ENCODE data around the gene STRADB. TPM values are rescaled to one million over a fixed set of nuclear protein-coding genes. Genes with fewer than 3 reads are reported as not detected.
"Not testable (repeated sequence)": the region's sequence is repeated elsewhere in the genome, so short reads cannot be mapped to it uniquely, and the experiment has no call there.

The STRADB gene
- total RNA-seq, 1 experiment from 2014 or later = 14.1 TPM

DNA sequence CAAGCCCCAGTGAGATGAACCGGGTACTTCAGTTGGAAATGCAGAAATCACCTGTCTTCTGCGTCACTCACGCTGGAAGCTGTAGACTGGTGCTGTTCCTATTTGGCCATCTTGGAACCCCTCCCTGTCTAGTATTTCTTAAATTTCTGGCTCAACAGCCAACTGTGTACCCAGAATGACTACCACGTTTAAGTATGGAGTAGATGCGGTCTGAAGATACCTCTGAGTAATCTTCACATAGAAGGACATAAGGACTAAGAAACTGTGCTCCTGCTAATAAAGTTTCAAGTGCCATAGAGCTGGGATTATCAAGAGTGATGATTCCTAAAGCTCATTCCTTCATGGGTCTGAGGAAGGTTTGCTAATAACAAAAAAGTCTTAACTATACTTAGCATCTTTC lies 20.7 kb upstream of the STRADB start:
- DNase-seq (ENCODE audit: low read depth) = no peak

DNA sequence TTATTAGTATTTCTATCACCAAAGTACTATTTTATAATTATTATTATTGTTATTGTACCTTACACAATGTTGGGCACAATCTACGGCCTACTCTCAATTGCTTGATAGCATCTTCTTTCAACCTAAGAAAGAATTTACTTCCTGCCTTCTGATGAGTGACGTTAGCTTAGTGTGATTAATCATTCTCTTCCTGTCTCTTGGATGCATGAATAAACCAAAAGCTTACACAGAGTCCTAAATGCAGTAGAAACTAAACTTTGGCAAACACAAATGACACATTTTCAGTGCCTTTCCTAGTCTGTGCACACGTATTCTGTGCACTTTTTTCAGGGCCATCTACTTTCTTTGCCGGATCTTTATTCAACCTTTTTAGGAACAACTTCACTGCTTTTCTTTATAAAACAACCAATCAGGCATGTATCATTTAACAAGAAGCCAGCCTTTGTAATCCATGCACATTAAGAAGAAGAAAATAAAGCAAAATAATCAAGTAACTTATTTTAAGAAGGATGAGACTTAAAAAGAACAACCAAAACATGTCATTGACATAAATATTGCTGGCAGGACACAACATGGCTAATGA lies 19.4 kb upstream of the STRADB start:
- no peak for DNase-seq (ENCODE audit: low read depth)

DNA sequence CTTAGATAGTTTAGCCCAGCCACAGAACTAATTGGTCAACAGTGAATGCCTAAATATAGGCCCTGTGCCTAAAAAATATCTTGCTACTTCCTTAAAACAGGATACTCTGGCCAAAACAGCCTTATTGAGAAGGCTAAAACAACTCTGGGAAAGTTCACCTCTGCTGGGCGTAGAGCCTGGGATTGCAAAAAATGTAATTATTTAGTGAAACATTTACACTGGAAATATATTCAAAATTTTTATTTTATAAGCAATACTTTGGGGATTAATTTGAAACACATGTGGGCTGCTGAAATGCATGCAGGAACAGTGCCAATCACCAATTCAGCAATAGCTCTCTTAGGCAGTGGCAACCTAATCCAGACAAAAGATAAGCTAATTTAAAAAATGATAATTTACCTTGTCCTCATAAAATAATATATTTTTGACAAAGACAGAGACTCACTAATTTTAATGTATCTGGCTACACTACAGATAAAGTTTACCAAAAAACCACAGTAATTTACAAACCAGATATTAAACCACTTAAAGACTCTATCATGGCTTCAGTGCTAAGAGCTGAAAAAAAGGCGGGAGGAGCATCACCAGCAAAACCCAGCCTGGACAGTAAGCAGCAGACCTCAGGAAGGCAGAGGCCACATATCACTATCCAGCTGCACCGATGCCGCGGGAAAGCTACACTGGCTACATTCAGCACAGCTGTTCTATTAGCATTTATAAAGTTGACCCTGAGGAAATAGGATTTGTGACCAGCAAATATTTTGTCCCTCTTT lies 18.7 kb upstream of the STRADB start:
- peak; percentile 7 for DNase-seq (ENCODE audit: low read depth)

DNA sequence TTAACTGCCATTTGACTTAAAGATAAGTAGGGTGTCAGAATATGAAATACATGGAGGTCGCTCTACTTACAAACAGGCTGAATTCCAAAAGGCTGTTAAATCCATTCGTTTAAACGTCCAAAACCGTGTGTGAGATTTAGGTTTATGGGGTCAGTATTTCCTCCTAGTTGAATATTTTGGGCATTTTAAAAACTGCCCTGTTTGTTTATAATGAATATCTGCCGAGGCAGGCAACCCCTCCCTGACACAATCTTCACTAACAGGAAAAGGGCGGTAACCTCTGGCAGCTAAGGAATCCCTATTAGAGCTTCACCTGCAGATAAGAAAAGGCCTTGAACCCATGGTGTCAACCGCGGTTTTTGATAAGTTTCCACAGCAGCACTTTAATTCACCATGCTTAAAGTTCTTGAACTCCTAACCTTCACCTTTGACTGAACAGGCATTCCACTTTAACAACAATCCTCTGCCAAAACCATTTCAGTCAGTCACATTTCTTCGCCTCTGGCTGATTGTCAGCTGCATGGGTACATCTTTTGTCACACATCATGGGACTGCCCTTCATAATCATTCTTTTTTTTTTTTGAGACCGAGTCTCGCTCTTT lies 18.0 kb upstream of the STRADB start:
- no peak for DNase-seq (ENCODE audit: low read depth)

DNA sequence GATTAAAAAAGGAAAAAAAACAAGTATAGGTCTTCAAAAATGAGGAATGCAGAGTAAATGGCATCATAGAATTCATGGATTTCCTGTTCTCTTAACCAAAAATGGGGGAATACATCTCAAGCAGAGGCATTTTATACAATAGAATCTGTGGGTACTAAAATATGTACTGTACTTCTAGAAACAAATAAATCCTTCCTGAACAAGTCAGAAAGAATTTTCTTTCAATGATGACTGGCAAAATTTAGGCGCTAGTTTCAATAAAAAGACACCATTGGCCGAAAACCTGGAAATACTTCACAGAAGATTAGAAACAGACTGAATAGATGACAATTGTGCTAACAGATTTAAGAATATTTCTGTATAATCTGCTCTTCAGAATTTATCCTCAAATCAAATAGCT lies 15.4 kb upstream of the STRADB start:
- no peak for DNase-seq (ENCODE audit: low read depth)

DNA sequence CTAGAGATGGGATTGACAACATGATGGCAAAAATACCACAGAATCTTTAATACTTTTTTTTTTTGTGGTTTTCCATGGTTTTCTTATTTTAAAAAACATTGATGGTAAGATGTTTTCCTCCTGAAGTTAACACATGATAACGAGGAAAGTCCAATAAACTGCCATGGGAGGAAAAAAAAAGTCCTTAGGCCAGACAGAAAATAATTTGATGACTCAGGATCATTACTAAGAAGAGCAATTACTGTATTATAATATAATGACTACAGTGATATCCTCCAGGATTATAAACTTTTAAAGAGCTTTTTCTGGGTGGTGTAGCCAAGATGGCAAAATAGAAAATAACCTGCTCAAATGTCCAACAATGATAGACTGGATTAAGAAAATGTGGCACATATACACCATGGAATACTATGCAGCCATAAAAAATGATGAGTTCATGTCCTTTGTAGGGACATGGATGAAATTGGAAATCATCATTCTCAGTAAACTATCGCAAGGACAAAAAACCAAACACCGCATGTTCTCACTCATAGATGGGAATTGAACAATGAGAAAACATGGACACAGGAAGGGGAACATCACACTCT lies 12.1 kb upstream of the STRADB start:
- DNase-seq (ENCODE audit: low read depth) = not testable (repeated sequence)

DNA sequence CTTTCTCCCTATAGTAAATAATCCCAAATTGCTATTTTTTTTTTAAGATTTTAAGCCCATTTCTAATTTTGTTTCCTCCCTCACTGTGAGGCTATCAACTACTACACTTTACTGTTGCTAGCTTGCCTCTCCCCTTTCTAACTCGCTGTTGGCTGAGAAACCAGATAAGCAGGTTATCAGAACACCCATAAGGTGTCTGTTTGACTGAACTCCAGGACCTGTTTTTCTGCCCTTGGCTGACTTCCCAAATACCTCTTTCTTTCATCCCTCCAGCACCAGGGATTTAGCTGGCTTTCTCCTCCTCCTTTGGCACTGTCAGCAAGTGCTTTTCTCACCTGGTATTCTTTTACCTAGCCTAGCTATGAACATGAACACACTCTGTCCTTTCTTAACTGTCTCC lies 11.4 kb upstream of the STRADB start:
- no peak for DNase-seq (ENCODE audit: low read depth)

DNA sequence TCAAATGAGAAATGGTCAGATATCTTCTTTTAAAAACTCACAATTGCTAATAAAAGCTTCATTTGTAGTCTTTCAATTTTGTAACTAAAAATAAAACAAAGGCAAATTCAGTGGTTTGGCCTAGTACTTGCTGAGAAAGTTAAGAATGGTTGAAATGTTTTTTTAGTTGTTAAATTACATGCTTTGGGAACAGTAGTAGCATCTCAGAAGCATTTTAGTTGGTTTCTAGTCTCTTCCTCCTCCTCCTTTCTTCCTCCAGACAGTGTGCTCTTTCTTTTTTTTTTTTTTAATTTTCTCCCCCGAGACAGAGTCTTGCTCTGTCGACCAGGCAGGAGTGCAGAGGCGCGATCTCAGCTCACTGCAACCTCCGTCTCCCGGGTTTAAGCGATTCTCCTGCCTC lies 10.1 kb upstream of the STRADB start:
- no peak for DNase-seq (ENCODE audit: low read depth)

DNA sequence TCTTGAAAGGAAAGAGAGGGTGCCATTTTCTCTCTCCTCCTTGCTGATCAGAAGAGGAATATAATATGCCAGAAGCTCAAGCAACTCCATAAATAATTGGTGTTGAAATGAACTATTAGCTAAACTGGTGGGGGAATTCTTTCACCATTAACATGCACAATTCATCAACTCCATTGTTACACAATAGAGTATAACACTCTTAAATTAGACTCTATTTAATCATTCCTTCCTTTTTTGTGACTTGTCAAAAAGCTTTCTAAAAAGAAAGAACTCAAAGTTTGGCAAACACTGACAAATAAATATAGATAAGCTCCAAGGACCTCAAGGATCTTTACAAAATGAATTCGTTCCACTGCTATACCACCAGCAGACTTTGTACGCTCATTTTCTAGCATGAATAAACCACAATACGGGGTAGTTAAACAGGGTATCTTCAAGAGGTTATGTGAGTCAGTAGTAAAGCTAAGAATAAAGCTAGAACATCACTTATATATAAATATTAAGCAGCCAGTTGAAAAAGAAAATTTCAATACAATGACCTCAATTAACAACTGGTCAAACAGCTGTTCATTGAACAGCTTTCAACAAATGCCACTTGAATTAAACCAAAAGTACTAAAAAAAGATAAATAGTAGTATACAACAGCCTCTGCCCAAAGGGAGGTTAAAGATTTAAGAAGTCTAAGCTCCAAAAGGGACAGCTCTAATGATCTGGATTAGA lies 6.6 kb upstream of the STRADB start:
- no peak for DNase-seq (ENCODE audit: low read depth)

DNA sequence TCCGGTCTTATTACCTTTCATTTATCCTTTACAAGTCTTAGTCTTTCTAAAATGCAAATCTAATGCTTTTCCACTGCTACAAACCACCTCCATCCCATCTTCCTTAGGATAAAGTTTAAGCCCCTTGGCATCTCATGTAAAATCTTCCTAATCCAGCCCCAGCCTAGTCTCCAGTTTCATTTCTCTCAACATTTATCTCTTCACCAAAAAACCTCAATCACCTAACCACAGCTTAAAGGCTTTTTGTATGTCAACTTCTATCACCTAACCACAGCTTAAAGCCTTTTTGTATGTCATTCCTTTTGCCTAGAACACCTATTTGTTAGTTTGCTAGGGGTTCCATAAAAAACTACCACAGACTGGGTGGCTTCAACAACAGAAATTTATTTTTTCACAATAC lies 4.5 kb upstream of the STRADB start:
- no peak for DNase-seq (ENCODE audit: low read depth)

DNA sequence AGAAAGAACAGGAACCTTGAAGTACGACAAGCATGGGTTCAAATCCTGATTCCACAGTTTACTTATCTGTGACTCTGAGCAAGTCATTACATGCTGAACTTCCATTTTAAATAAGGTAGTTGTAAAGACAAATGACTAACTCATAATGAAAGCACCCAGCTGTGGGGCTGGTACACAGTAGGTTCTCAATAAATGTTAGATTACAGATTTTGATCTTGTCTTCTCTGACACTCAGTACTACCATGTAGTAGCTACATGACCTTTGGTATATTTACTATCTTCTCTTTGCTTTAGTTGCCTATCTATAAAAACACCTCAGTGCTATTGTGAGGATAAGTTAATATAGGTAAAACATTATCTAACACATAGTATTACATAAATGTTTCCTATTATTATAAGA lies 3.5 kb upstream of the STRADB start:
- no peak for DNase-seq (ENCODE audit: low read depth)

DNA sequence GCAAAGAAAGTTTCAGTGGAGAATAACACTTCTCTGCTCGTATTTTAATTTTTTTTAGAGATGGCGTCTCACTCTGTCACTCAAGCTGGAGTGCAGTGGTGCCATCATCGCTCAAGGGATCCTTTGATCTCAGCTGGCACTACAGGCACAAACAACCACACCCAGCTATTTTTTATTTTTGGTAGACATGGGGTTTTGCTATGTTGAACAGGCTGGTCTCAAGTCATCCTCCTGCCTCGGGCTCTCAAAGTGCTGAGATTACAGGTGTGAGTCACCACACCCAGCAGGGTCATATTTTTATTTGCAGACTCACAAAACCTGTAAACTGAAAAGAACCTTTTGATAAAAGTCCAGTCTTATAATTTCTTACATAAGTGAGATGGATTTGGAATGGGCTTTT lies 2.8 kb upstream of the STRADB start:
- DNase-seq (ENCODE audit: low read depth) = no peak

DNA sequence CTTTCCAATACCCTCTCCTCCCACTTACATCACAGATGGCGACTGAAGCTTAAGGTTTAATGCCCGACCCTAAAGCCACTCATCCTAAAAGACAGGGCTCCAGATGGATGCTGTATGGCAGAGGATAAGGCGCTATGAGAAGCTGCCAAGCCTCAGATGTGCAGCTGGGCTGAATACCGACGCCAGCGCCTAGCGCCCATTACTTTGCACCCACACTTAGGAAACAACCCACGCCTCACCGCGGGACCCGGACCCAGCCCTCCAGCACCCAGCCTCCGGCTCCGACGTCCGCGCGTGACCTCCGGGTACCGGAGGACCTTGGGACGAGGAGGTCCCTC lies 617 bp upstream of the STRADB start:
- no peak for DNase-seq (ENCODE audit: low read depth)

DNA sequence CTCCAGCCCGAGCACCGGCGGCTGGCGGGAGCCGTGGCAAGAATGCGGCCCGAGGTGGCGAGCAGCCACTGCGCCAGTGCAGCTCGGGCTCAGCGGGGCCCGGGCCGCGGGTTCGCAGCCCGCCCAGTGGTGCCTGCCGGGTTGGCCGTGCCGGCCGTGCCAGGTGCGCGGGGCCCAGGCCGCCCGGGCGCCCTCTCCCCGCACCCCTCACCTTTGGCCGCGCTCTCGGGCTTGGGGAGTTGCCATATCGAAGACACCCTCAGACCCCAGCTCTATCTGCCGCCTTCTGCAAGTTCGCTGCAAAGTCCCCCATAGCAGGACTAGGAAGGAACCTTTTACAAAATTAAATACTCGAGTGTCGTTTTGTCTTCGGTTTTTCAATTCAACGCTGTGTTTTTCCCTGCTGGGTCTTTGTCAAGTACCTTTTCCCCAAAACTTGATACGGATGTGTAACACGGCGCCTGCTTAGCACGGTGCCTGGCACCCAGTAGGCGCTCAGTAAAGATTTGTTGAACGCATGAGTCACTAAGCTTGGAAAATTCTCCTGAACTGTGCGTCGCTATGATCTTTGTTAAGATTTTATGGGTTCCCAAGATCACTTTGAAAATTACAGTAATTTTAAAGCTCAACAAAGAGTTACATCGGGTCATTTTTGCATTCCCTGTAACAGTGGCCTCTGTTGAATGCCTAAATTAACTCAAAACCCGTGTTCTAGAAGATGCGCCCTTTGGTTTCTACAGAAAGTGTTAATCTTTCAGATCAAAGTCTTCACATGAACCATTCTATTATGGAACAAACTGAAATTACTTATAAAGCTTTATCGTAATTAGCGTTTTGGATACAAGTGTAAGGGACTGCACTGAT lies 750 bp downstream of the STRADB start:
- DNase-seq (ENCODE audit: low read depth) = peak; percentile 14

DNA sequence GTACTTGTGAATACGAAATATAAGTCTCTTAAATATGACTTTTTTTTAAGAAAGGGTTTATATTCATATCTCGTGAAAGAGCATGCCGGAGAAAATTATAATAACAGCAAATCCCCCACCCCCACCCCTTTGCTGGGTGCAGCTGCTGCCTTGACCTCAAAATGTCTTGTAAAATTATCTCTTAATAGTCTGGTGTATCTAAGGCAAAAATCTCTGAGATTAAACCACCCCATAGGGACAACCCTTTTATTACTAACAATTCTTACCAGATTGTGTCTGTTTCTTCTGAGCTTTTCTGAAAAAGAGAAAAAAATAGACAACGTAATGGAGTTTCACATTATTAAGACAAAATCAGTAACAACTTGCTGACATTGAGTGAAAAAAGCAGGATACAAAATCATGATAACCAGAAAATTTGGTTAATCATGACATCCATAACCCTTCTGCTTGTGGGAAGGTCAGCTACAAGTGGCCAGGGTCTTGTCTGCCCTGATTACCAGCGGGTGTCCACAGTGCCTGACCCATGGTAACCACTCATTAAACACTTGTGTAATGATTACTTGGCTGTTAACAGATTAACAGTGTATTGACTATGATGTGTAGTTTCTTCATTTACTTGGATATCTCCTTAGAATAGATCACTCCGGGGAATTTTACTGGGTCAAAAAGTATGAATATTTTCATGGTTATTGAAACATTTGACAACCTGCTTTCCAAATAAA lies 1.5 kb downstream of the STRADB start:
- no peak for DNase-seq (ENCODE audit: low read depth)

DNA sequence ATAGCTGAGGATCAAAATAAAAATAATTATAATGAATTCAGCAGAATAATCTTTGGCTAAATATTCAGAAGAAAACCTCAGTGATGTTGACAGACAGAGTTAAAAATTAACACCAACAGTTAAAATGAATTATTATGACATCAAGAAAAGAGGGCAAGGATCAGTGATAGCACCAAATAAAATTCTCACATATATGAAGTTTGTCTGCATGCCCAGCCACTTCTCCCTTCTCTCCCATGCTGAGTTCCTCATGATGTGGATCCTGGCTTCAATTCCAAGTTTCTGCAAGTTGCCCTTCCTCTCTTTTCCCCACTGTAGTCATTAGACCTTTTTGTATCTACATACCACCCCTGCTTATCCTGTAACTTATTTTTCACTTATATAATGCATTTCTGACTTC lies 6.8 kb downstream of the STRADB start:
- DNase-seq (ENCODE audit: low read depth) = no peak

DNA sequence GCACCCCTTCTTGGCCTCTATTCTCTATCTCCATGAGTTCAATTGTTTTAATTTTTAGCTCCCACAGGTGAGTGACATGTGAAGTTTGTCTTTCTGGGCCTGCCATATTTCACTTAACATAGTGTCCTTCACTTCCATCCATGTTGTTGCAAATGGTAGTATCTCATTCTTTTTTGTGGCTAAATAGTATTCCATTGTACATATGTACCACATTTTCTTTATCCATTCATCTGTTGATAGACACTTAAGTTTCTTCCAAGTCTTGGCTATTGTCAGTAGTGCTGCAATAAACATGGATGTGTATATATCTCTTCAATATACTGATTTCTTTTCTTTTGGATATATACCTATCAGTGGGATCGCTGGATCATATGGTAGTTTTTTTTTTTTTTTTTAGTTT lies 9.0 kb downstream of the STRADB start:
- no peak for DNase-seq (ENCODE audit: low read depth)

DNA sequence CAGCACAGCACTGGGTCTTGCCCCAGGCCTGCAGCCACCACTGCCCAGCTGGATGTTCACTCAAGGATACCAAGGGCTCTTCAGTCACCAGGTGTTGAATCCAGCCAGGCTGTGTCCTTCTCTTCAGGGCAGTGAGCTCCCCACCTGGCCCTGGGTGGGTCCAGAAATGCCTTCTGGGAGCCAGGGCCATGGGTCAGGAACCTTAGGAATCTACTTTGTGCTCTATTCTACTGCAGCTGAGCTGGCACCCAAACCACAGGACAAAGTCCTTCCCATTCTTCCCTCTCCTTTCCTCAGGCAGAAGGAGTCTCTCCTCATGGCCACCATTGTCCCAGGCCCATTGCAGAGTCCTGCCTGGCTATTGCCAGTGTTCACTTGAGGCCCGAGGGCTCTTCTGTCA lies 13.0 kb downstream of the STRADB start:
- DNase-seq (ENCODE audit: low read depth) = no peak

DNA sequence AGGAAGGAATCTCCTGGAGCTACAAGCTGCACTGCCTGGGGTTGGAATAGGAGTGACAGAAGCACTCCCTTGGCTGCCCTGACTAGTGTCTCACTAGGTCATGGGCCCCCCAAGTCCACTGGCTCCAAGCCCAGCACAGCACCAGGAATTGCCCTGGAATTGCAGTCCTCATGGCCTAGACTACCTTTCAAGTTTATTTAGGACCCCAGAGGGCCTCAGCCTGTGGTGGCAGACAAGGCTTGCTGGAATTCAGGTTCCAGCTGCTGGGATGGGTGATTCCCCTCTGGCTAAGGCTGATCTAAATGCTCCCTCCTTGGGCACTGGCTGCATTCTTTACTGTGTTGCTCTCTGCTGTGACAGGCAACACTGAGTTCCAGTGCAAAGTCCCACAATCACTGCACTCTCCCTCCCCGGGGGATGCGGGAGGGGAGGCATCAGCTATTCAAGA lies 14.0 kb downstream of the STRADB start:
- peak; percentile 11 for DNase-seq (ENCODE audit: low read depth)

DNA sequence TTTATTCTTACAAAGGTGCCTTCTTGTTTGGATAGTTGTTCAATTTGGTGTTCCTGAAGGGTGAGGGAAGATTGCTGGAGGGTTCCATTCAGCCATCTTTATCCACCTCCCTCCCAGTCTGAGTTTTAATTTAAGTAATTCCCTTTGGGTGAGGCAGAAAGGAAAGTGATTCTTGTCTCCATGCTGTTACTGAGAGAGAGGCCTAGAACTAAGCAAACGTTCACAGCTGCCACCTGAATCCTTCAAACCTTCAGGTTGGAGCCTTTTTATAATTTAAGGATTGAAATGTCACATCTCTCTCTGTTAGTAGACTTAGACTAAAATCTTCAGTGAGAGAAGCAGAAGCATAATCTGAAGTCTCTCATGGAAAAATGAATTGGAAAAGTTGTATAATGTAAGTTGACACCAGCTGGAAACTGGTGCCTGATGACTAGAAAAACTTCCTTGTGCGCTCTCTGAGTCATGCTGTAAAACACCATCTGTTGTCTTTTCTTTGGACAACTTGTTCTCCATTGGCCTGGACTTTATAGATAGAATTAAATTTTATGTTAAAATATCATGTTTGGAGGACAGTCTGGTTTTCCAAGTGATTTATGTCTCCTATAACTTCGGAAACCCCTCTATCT lies 14.6 kb downstream of the STRADB start:
- peak; percentile 57 for DNase-seq (ENCODE audit: low read depth)

Measured in Daoy (cell line).